IMR-90 (cell line): ENCODE results near the gene CREB1. TPM values are rescaled to one million over a fixed set of nuclear protein-coding genes. Genes with fewer than 3 reads are reported as not detected.

Experiments used
- ATAC-seq: fragments of 200-7000 bp; cut with Tn5 transposase; 2 replicates; pipeline ENCODE4 v1.9.1; 2020; ENCODE audit warnings: low read depth, mild to moderate bottlenecking, moderate library complexity
- BruUV-seq: library from RNA; stranded (reverse); fragments of 400-500 nt; replicated peaks from 2 replicates; lab custom pipeline; 2021; lab: Mats Ljungman, UMichigan
- CTCF ChIA-PET: fragments of 300-600 bp; formaldehyde crosslinking; extraction: SDS; loops from one replicate; lab custom pipeline; 2021; ENCODE audit warnings: antibody characterized with exemption; lab: Yijun Ruan, JAX
- POLR2A ChIA-PET: fragments of 300-600 bp; sonication (Branson Sonifier 250); formaldehyde crosslinking; loops from one replicate; lab custom pipeline; 2022; ENCODE audit warnings: antibody characterized with exemption; ENCODE audit not compliant: unreplicated experiment; lab: Charles Lee
- DNase-seq: peaks from one replicate; pipeline ENCODE4 v3.0.0; 2013
- H2AFZ ChIP-seq: replicated peaks from 2 replicates; pipeline ENCODE3; 2013; ENCODE audit warnings: low read length, mild to moderate bottlenecking; ENCODE audit not compliant: poor library complexity
- H2AK5ac ChIP-seq: 2 replicates; pipeline ENCODE4 v1.6.1; 2013; ENCODE audit warnings: low read depth, low read length, inconsistent platforms
- H2AK9ac ChIP-seq: replicated peaks from 2 replicates; pipeline ENCODE3; 2013; ENCODE audit warnings: mild to moderate bottlenecking, low read depth, low read length, moderate library complexity; ENCODE audit not compliant: poor library complexity
- H2BK120ac ChIP-seq: 2 replicates; pipeline ENCODE4 v1.6.1; 2013; ENCODE audit warnings: low read depth, low read length, inconsistent platforms
- H2BK15ac ChIP-seq: 3 replicates; pipeline ENCODE4 v1.6.1; 2013; ENCODE audit warnings: low read depth, low read length, inconsistent platforms
- H2BK20ac ChIP-seq: 2 replicates; pipeline ENCODE4 v1.6.1; 2013; ENCODE audit warnings: low read depth, mild to moderate bottlenecking, inconsistent platforms, low read length, moderate library complexity
- H2BK5ac ChIP-seq: 2 replicates; pipeline ENCODE4 v1.6.1; 2013; ENCODE audit warnings: mild to moderate bottlenecking, low read depth, low read length, inconsistent platforms; ENCODE audit not compliant: poor library complexity, severe bottlenecking
- H3K14ac ChIP-seq: replicated peaks from 2 replicates; pipeline ENCODE4 v1.6.1; 2013; ENCODE audit warnings: low read depth, low read length, inconsistent platforms
- H3K18ac ChIP-seq: 2 replicates; pipeline ENCODE4 v1.6.1; 2013; ENCODE audit warnings: low read depth, low read length, control low read depth
- H3K23ac ChIP-seq: 2 replicates; pipeline ENCODE4 v1.6.1; 2013; ENCODE audit warnings: low read depth, low read length, inconsistent platforms
- H3K27ac ChIP-seq: 2 replicates; pipeline ENCODE4 v1.5.1; 2013; ENCODE audit warnings: mild to moderate bottlenecking, control low read depth, low read length; ENCODE audit not compliant: insufficient read depth
- H3K27me3 ChIP-seq: 2 replicates; pipeline ENCODE4 v1.6.1; 2013; ENCODE audit warnings: low read length; ENCODE audit not compliant: control insufficient read depth, insufficient read depth
- H3K36me3 ChIP-seq: 2 replicates; pipeline ENCODE4 v1.6.1; 2013; ENCODE audit warnings: low read length, mixed read lengths; ENCODE audit not compliant: control insufficient read depth, insufficient read depth
- H3K4ac ChIP-seq: 2 replicates; pipeline ENCODE4 v1.6.1; 2013; ENCODE audit warnings: low read depth, low read length, inconsistent platforms
- H3K4me1 ChIP-seq: 2 replicates; pipeline ENCODE4 v1.6.1; 2013; ENCODE audit warnings: low read length, mixed read lengths; ENCODE audit not compliant: control insufficient read depth, insufficient read depth
- H3K4me2 ChIP-seq: 2 replicates; pipeline ENCODE4 v1.6.1; 2013; ENCODE audit warnings: low read depth, mild to moderate bottlenecking, control low read depth, low read length, moderate library complexity
- H3K4me3 ChIP-seq: 2 replicates; pipeline ENCODE4 v1.5.1; 2013; ENCODE audit warnings: low read depth, mild to moderate bottlenecking, control low read depth, low read length, moderate library complexity; ENCODE audit not compliant: insufficient read depth
- H3K56ac ChIP-seq: 2 replicates; pipeline ENCODE4 v1.6.1; 2013; ENCODE audit warnings: low read length, inconsistent platforms; ENCODE audit not compliant: insufficient read depth; ENCODE audit errors: extremely low read depth
- H3K79me1 ChIP-seq, 2 experiments: 2 replicates each; pipeline ENCODE4 v1.6.1; 2013; ENCODE audit warnings: low read length in 2 of 2, inconsistent platforms in 1 of 2, low read depth in 1 of 2
- H3K9ac ChIP-seq: 2 replicates; pipeline ENCODE4 v1.6.1; 2013; ENCODE audit warnings: low read depth, low read length, control low read depth
- H3K9me1 ChIP-seq: 2 replicates; pipeline ENCODE4 v1.6.1; 2013; ENCODE audit warnings: low read length, inconsistent platforms; ENCODE audit not compliant: insufficient read depth
- H3K9me3 ChIP-seq: 2 replicates; pipeline ENCODE4 v1.6.1; 2013; ENCODE audit warnings: low read length; ENCODE audit not compliant: control insufficient read depth, insufficient read depth
- H4K20me1 ChIP-seq: 2 replicates; pipeline ENCODE4 v1.6.1; 2013; ENCODE audit warnings: low read length, inconsistent platforms; ENCODE audit not compliant: insufficient read depth
- H4K5ac ChIP-seq: 2 replicates; pipeline ENCODE4 v1.6.1; 2013; ENCODE audit warnings: mild to moderate bottlenecking, low read depth, low read length, control low read depth
- H4K8ac ChIP-seq, 2 experiments: 2 replicates each; pipeline ENCODE4 v1.6.1; 2013; ENCODE audit warnings: low read depth in 2 of 2, low read length in 2 of 2, control low read depth in 1 of 2, inconsistent platforms in 1 of 2
- H4K91ac ChIP-seq: 2 replicates; pipeline ENCODE4 v1.6.1; 2013; ENCODE audit warnings: low read depth, low read length, inconsistent platforms; ENCODE audit not compliant: insufficient read depth
- BHLHE40 ChIP-seq: fragments of 150-350 bp; IDR thresholded peaks from 2 replicates; pipeline ENCODE4 v1.6.1; 2016; ENCODE audit warnings: mild to moderate bottlenecking, low read depth, low read length
- FOS ChIP-seq: fragments of 150-350 bp; IDR thresholded peaks from 2 replicates; pipeline ENCODE4 v1.6.1; 2016; ENCODE audit warnings: low read depth, low read length
- MXI1 ChIP-seq: IDR thresholded peaks from 2 replicates; pipeline ENCODE4 v1.6.1; 2012; ENCODE audit warnings: low read depth, mild to moderate bottlenecking, low read length, moderate library complexity, borderline replicate concordance
- NFE2L2 ChIP-seq: fragments of 150-350 bp; IDR thresholded peaks from 2 replicates; pipeline ENCODE4 v1.6.1; 2016; ENCODE audit warnings: low read depth, mild to moderate bottlenecking, low read length
- POLR2A ChIP-seq: IDR thresholded peaks from 2 replicates; pipeline ENCODE4 v1.6.1; 2012; ENCODE audit warnings: mild to moderate bottlenecking, low read depth, low read length
- RAD21 ChIP-seq: IDR thresholded peaks from 2 replicates; pipeline ENCODE4 v1.6.1; 2012; ENCODE audit warnings: low read length, improper control_type of control experiment
- RCOR1 ChIP-seq: IDR thresholded peaks from 2 replicates; pipeline ENCODE4 v1.6.1; 2012; ENCODE audit warnings: mild to moderate bottlenecking, low read length, improper control_type of control experiment; ENCODE audit not compliant: insufficient replicate concordance
- RFX5 ChIP-seq: IDR thresholded peaks from 2 replicates; pipeline ENCODE4 v1.8.0; 2012; ENCODE audit warnings: low read depth, mild to moderate bottlenecking, low read length, moderate library complexity
- SMC3 ChIP-seq: fragments of 150-350 bp; IDR thresholded peaks from 2 replicates; pipeline ENCODE4 v1.6.1; 2016; ENCODE audit warnings: low read depth, mild to moderate bottlenecking, antibody characterized with exemption, low read length, moderate library complexity
- WGBS, 2 experiments: methylation state at CpG; one replicate each; pipeline versions ENCODE4 v1.1.5 to v1.1.7; 2013; ENCODE audit warnings: missing lambda C conversion rate in 2 of 2; ENCODE audit not compliant: insufficient read length in 1 of 2; ENCODE audit errors: extremely low coverage in 2 of 2; 5-methylcytosine and 5-hydroxymethylcytosine counted together
- dilution Hi-C: fragments of 300-500 bp; cut with HindIII; formaldehyde crosslinking; loops from one replicate; pipeline ENCODE4 v1.14.3; 2018; ENCODE audit warnings: low sequenced_read_pairs; ENCODE audit not compliant: unreplicated experiment
- in situ Hi-C: fragments of 300-500 bp; cut with MboI; formaldehyde crosslinking; loops from 3 replicates; pipeline ENCODE4 v1.14.3; 2019; ENCODE audit warnings: low sequenced_read_pairs, inconsistent platforms, mixed read lengths
- intact Hi-C: fragments of 100-400 bp; cut with micrococcal nuclease; formaldehyde crosslinking; loops from 2 replicates; pipeline ENCODE4 v1.10.0; 2022
- polyA plus RNA-seq, 3 experiments: library from polyadenylated mRNA; depleted of rRNA; stranded (reverse); fragments of >200 nt; gene quantifications; 2 replicates each; pipeline ENCODE4 v1.2.3, GENCODE V29; 2012; ENCODE audit warnings: low replicate concordance in 1 of 3
- total RNA-seq: library from RNA; depleted of rRNA; stranded (reverse); fragments of >200 nt; gene quantifications from 2 replicates; pipeline ENCODE4 v1.2.3, GENCODE V29; 2012
- TF ChIP-seq, protein P1 (sequence below): fragments of 150-350 bp; IDR thresholded peaks from 2 replicates; pipeline ENCODE4 v1.6.1; 2017; ENCODE audit warnings: mild to moderate bottlenecking, antibody characterized with exemption, low read length, low read depth
- TF ChIP-seq, protein P2 (sequence below): fragments of 150-350 bp; IDR thresholded peaks from 2 replicates; pipeline ENCODE4 v1.6.1; 2016; ENCODE audit warnings: low read depth, mild to moderate bottlenecking, low read length, moderate library complexity, borderline replicate concordance
- TF ChIP-seq, protein P3 (sequence below): conservative IDR thresholded peaks from 2 replicates; pipeline ENCODE4 v1.5.1; 2012; ENCODE audit warnings: mild to moderate bottlenecking, low read depth, low read length, improper control_type of control experiment

CREB1 gene
- total and polyA plus RNA-seq, 2 of the 4 experiments (the other 2 are of a cell fraction): 22.4 to 94.5 TPM

GRCh38 chr2:207515671-207516070 is 14.1 kb upstream of the CREB1 start:
- Histone ChIP-seq H3K4me1 (peaks cover 10% of the 10 kb centered on the region), H3K27ac (no peak overlapping the region)

More at GRCh38 chr2:207515671-207516070, 14.1 kb upstream of the CREB1 start:
- H4K20me1 ChIP-seq: no peaks in the 10 kb centered on the region
- H3K4ac ChIP-seq: peak overlapping the region; percentile 2; the same call in 1 of the 2 replicates
- ChIA-PET CTCF (no interaction called here), POLR2A (no interaction called here)
- peak overlapping the region; percentile 54; the same call in 1 of the 3 replicates for H2BK15ac ChIP-seq
- no peaks in the 10 kb centered on the region for H3K9me1 ChIP-seq
- no peaks in the 10 kb centered on the region for H3K79me1 ChIP-seq
- H2BK20ac ChIP-seq: peak overlapping the region; percentile 74
- TF ChIP-seq RFX5 (no peak), RAD21 (no peak), NFE2L2 (no peak), MXI1 (no peak), SMC3 (no peak), RCOR1 (no peak), POLR2A (no peak), FOS (no peak), BHLHE40 (no peak)
- TF ChIP-seq, protein P1, sequence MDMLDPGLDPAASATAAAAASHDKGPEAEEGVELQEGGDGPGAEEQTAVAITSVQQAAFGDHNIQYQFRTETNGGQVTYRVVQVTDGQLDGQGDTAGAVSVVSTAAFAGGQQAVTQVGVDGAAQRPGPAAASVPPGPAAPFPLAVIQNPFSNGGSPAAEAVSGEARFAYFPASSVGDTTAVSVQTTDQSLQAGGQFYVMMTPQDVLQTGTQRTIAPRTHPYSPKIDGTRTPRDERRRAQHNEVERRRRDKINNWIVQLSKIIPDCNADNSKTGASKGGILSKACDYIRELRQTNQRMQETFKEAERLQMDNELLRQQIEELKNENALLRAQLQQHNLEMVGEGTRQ: no peak
- TF ChIP-seq, protein P2, sequence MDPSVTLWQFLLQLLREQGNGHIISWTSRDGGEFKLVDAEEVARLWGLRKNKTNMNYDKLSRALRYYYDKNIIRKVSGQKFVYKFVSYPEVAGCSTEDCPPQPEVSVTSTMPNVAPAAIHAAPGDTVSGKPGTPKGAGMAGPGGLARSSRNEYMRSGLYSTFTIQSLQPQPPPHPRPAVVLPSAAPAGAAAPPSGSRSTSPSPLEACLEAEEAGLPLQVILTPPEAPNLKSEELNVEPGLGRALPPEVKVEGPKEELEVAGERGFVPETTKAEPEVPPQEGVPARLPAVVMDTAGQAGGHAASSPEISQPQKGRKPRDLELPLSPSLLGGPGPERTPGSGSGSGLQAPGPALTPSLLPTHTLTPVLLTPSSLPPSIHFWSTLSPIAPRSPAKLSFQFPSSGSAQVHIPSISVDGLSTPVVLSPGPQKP: no peak
- TF ChIP-seq, protein P3, sequence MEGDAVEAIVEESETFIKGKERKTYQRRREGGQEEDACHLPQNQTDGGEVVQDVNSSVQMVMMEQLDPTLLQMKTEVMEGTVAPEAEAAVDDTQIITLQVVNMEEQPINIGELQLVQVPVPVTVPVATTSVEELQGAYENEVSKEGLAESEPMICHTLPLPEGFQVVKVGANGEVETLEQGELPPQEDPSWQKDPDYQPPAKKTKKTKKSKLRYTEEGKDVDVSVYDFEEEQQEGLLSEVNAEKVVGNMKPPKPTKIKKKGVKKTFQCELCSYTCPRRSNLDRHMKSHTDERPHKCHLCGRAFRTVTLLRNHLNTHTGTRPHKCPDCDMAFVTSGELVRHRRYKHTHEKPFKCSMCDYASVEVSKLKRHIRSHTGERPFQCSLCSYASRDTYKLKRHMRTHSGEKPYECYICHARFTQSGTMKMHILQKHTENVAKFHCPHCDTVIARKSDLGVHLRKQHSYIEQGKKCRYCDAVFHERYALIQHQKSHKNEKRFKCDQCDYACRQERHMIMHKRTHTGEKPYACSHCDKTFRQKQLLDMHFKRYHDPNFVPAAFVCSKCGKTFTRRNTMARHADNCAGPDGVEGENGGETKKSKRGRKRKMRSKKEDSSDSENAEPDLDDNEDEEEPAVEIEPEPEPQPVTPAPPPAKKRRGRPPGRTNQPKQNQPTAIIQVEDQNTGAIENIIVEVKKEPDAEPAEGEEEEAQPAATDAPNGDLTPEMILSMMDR: no peak
- peak overlapping the region; percentile 2; the same call in 1 of the 2 replicates for H2BK120ac ChIP-seq
- no peaks in the 10 kb centered on the region for H3K27me3 ChIP-seq
- peak overlapping the region in 1 of 2 experiments; percentile 27; a peak in 1 of 4 replicates for H4K8ac ChIP-seq
- no TSS peak for BruUV-seq
- no peak overlapping the region for H3K14ac ChIP-seq
- H3K4me3 ChIP-seq: no peak overlapping the region
- peak overlapping the region; percentile 1; the same call in 1 of the 2 replicates for H2AK5ac ChIP-seq
- WGBS, 2 experiments: no CpG with 5 or more reads among the region's 3 CpGs
- dilution Hi-C loops (no loop called here), in situ Hi-C loops (no loop called here), intact Hi-C loops (loop anchor here (2.0 kb wide), 1 partner anchor 13 kb away; the partner anchor contains the start of gene CREB1)
- H3K56ac ChIP-seq: no peak overlapping the region
- H2BK5ac ChIP-seq: peak overlapping the region; percentile 33
- no peak overlapping the region; the same call in 1 of the 2 replicates for H4K5ac ChIP-seq
- peak overlapping the region; percentile 20; the same call in 1 of the 2 replicates for H4K91ac ChIP-seq
- H3K18ac ChIP-seq: peak overlapping the region; percentile 87
- no peak for ATAC-seq
- no peak for DNase-seq
- H3K23ac ChIP-seq: no peak overlapping the region
- peaks cover 3% of the 10 kb centered on the region; the same call in 1 of the 2 replicates for H3K9me3 ChIP-seq
- no peak overlapping the region for H2AK9ac ChIP-seq
- H3K9ac ChIP-seq: no peak overlapping the region
- H3K4me2 ChIP-seq: no peak overlapping the region
- no peak overlapping the region for H2AFZ ChIP-seq
- no peaks in the 10 kb centered on the region for H3K36me3 ChIP-seq
